Stimulated activated CD4-positive, alpha-beta T cell treated with anti-CD3 and anti-CD28 coated beads, Interleukin-15, amount 100 ng/mL, for 48 hours (primary cell): ENCODE results near the gene ARHGAP33.
"Not testable (repeated sequence)": the region's sequence is repeated elsewhere in the genome, so short reads cannot be mapped to it uniquely, and the experiment has no call there.

ENCODE experiments used
- DNase-seq, 2 donors: peaks; one replicate each; pipeline ENCODE4 v3.0.0-alpha.2; 2020; ENCODE audit warnings: low read depth in 2 of 2

Gene ARHGAP33

GRCh38 chr19:35793381-35794165 is 18.2 kb downstream of the ARHGAP33 start:
- no peak for DNase-seq

GRCh38 chr19:35795564-35795963 is 20.2 kb downstream of the ARHGAP33 start:
- not testable (repeated sequence) for DNase-seq

GRCh38 chr19:35796645-35797542 is 21.5 kb downstream of the ARHGAP33 start:
- DNase-seq, result no peak

- no peak for DNase-seq
Measured at GRCh38 chr19:35797663-35798062, 22.3 kb downstream of the ARHGAP33 start.

- no peak for DNase-seq
Measured at GRCh38 chr19:35801828-35802227, 26.5 kb downstream of the ARHGAP33 start.

- DNase-seq, result no peak
Measured at GRCh38 chr19:35805526-35806102, 30.2 kb downstream of the ARHGAP33 start.

GRCh38 chr19:35806597-35806996 is 31.2 kb downstream of the ARHGAP33 start:
- no peak for DNase-seq

GRCh38 chr19:35807633-35808032 is 32.3 kb downstream of the ARHGAP33 start:
- no peak for DNase-seq

- DNase-seq, result no peak
Measured at GRCh38 chr19:35811317-35812219, 36.2 kb downstream of the ARHGAP33 start.

GRCh38 chr19:35812220-35813042 is 37.1 kb downstream of the ARHGAP33 start, which contains the start of gene PRODH2:
Gene PRODH2, minus strand, starts transcription at chr19:35812845. Its CDS starts 40 bp downstream, at chr19:35812805.
- no peak for DNase-seq

- no peak for DNase-seq
Measured at GRCh38 chr19:35813043-35813890, 37.9 kb downstream of the ARHGAP33 start.

GRCh38 chr19:35816262-35816661 is 40.9 kb downstream of the ARHGAP33 start:
- no peak for DNase-seq

GRCh38 chr19:35816846-35817245 is 41.5 kb downstream of the ARHGAP33 start:
- DNase-seq, result no peak

GRCh38 chr19:35818445-35818844 is 43.1 kb downstream of the ARHGAP33 start:
- no peak for DNase-seq

- no peak for DNase-seq
Measured at GRCh38 chr19:35822579-35822978, 47.2 kb downstream of the ARHGAP33 start.

- DNase-seq, result no peak
Measured at GRCh38 chr19:35824150-35824549, 48.8 kb downstream of the ARHGAP33 start.

GRCh38 chr19:35828692-35829301 is 53.4 kb downstream of the ARHGAP33 start:
- peak; percentile 19 to 40 for DNase-seq

- DNase-seq, result no peak
Measured at GRCh38 chr19:35830986-35831385, 55.6 kb downstream of the ARHGAP33 start.

- DNase-seq, result no peak
Measured at GRCh38 chr19:35832054-35832453, 56.7 kb downstream of the ARHGAP33 start.
